Neuron (in vitro differentiated cells): ENCODE results near the gene RNF125.

Experiments used
- H2AFZ ChIP-seq: one replicate; pipeline ENCODE4 v1.6.1; 2013; ENCODE audit warnings: low read depth, mild to moderate bottlenecking, inconsistent platforms, low read length, moderate library complexity
- H3K27me3 ChIP-seq: one replicate; pipeline ENCODE4 v1.6.1; 2013; ENCODE audit warnings: low read length; ENCODE audit not compliant: insufficient read depth
- H3K36me3 ChIP-seq: one replicate; pipeline ENCODE4 v1.6.1; 2013; ENCODE audit warnings: low read length; ENCODE audit not compliant: insufficient read depth
- H3K4me1 ChIP-seq: one replicate; pipeline ENCODE4 v1.6.1; 2013; ENCODE audit warnings: low read length; ENCODE audit not compliant: insufficient read depth
- H3K4me3 ChIP-seq: 2 replicates; pipeline ENCODE4 v1.5.1; 2013; ENCODE audit warnings: mild to moderate bottlenecking, low read length, moderate library complexity
- H3K9me3 ChIP-seq: one replicate; pipeline ENCODE4 v1.6.1; 2013; ENCODE audit warnings: low read length

Gene RNF125

DNA sequence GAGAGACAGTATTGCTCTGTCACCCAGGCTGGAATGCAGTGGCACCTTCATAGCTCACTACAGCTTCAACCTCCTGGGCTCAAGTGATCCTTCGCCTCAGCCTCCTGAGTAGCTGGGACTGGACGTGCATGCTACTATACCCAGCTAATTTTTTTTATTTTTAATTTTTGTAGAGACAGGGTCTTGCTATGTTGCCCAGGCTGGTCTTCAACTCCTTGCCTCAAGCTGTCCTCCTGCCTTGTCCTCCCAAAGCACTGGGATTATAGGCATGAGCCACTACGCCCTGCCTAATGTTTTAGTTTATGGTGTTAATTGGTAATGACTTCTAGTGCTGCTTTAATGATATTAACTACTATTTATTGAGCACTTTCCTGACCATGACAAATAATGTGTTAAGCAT, 91.4 kb downstream of the RNF125 start:
- Histone ChIP-seq H3K36me3 (peaks cover 34% of the 10 kb centered on the region), H3K27me3 (no peaks in the 10 kb centered on the region), H3K4me3 (no peak overlapping the region)

DNA sequence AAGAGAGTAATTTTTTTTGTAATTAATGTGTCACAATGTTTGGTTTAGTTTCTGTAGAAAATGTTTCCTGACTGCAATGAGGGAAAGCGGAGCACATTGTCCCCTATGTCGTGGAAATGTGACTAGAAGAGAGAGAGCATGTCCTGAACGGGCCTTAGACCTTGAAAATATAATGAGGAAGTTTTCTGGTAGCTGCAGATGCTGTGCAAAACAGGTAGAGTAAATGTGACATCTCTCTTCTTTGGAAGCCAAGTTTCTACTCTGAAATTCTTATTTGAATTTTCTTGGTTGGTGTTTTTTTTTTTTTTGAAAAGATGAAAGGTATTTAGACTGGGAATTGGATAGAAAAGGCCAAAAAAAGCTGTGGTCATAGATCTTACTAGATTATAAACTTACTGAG, 93.1 kb downstream of the RNF125 start:
- H2AFZ ChIP-seq = no peak overlapping the region
- no peaks in the 10 kb centered on the region for H3K27me3 ChIP-seq
- peaks cover 46% of the 10 kb centered on the region for H3K36me3 ChIP-seq
- H3K9me3 ChIP-seq = no peaks in the 10 kb centered on the region
- H3K4me1 ChIP-seq = no peaks in the 10 kb centered on the region
- H3K4me3 ChIP-seq = no peak overlapping the region

More for the DNA sequence above, 91.4 kb downstream of the RNF125 start:
- Histone ChIP-seq H2AFZ (no peak overlapping the region), H3K9me3 (no peaks in the 10 kb centered on the region), H3K4me1 (no peaks in the 10 kb centered on the region)

DNA sequence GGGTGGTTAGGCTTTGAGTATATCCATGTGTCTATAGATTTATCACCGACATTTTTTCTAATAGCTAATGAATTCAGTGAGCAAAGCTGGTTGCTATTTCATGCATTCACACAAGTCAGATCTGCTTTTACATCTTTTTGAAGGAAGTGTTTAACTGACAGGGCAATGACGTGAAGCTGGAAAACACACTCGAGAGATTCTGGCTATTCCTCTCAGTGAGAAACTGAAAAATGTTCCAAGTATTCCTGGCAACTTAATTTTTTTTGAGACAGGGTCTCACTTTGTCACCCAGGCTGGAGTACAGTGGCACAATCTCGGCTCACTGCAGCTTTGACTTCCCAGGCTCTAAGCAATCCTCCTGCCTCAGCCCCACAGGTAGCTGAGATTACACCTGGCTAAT, 94.2 kb downstream of the RNF125 start:
- Histone ChIP-seq H3K4me3 (no peak overlapping the region), H3K9me3 (no peaks in the 10 kb centered on the region), H3K36me3 (peaks cover 55% of the 10 kb centered on the region), H3K4me1 (no peaks in the 10 kb centered on the region), H3K27me3 (no peaks in the 10 kb centered on the region), H2AFZ (no peak overlapping the region)

DNA sequence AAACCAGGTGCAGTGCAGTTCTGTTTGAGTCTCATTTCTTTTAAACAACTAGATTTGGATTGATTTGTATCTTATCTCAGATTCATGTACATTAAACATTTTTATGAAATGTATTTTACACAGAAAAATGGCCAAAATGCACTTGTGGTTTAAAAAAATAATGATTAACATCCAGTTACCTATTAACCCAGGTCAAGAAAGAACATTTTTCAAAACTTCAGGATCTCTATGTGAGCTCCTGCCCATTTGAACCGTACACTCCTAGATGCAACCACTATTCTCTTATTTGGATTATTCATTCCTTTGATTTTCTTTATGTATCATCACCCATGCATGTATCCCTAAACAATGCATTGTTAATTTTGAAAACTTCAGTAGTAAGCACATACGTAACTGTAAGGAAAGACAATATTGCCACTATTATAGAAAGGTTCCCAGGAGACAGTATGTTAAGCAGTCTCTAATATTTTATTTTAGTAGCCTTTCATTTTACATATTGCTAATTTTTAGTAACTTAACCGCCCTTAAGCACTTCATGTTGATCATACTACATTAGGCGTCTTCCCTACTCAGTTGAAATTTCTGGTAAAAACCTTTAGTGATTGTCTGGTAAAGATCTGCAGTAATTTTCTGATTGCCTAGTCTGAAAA, 95.8 kb downstream of the RNF125 start:
- Histone ChIP-seq H3K4me1 (no peaks in the 10 kb centered on the region), H3K4me3 (no peak overlapping the region), H3K27me3 (no peaks in the 10 kb centered on the region), H3K9me3 (no peaks in the 10 kb centered on the region), H2AFZ (no peak overlapping the region), H3K36me3 (peaks cover 54% of the 10 kb centered on the region)

DNA sequence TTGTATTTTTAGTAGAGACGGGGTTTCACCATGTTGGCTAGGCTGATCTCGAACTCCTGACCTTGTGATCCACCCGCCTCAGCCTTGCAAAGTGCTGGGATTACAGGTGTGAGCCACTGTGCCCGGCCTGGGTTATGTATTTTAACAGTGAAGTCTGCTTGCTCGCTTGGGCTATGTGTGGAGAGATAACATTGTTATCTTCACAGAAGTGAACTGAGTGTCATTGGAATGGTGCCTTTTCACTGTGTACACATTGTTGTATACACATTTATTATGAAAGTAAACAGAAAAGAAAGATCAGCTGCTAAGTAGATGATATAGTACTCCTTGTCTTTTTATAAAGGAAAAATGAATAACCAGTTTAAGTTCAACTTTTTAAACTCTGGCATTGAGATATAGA, 103.4 kb downstream of the RNF125 start:
- Histone ChIP-seq H2AFZ (no peak overlapping the region), H3K4me1 (no peaks in the 10 kb centered on the region), H3K9me3 (no peaks in the 10 kb centered on the region), H3K4me3 (no peak overlapping the region), H3K36me3 (peaks cover 45% of the 10 kb centered on the region), H3K27me3 (no peaks in the 10 kb centered on the region)
